Measurements from ENCODE around the gene STX18.

The STX18 gene

GRCh38 chr4:4374388-4375098 is 167.3 kb downstream of the STX18 start:
- no peak for DNase-seq

All from activated CD4-positive, alpha-beta T cell treated with anti-CD3 and anti-CD28 coated beads, Interleukin-10, Interleukin-2, amounts not matched to agents 100 ng/mL and 50 ng/mL, durations not matched to agents 16 hours and 8 hours (primary cell).